ENCODE data around the gene LRRC32.

LRRC32 gene, protein sequence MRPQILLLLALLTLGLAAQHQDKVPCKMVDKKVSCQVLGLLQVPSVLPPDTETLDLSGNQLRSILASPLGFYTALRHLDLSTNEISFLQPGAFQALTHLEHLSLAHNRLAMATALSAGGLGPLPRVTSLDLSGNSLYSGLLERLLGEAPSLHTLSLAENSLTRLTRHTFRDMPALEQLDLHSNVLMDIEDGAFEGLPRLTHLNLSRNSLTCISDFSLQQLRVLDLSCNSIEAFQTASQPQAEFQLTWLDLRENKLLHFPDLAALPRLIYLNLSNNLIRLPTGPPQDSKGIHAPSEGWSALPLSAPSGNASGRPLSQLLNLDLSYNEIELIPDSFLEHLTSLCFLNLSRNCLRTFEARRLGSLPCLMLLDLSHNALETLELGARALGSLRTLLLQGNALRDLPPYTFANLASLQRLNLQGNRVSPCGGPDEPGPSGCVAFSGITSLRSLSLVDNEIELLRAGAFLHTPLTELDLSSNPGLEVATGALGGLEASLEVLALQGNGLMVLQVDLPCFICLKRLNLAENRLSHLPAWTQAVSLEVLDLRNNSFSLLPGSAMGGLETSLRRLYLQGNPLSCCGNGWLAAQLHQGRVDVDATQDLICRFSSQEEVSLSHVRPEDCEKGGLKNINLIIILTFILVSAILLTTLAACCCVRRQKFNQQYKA

DNA sequence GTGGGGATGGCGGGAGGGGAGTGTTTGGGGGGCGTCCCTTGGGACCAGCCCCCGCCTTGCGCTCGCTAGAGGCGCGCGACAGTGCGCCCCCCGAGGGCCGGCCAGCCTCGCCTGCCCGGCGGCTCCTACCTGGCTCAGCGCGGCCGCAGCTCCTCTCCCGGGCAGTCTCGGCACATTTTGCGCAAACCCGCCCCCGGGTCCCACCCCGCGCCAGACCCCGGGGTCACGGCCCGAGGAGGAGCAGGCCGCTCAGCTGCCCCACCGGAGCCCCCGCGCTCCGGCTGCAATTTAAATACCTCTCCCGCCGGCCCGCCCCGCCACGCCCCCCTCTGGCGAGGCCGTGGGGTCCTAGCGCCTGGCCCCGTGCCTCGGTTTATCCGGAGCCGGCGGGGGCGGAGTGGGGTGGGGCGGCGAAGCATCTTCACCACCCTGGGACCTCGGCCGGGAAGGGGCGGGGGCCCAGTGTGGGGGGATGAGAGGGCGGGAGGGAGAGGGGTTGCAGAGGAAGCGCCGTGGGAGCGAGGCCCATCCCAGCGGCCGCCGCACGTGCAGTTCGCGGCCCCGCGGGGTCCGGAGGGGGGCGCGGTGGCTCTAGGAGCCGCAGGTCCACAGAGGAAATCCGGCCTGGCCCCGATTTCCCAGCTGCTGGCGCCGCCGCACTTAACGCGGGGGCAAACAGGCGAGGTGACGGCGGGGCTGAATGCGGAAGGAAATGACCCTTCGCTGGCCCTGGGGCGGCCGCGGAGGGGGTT is at the start of gene LRRC32:
TSS of gene LRRC32 (minus strand) at position 263 of the 752 bp plus-strand sequence. CDS start 4,793 bp downstream, outside the sequence.
- Histone ChIP-seq H3K27me3 (ENCODE audit: control insufficient read depth, insufficient read depth, low read length) (peaks cover 28% of the 10 kb centered on the region), H3K4me1 (ENCODE audit: control insufficient read depth, insufficient read depth, low read length) (0 out of 2 replicates have a peak, but pooled peaks cover 2% of the 10 kb centered on the region), H3K4me3 (ENCODE audit: low read depth, low read length) (peak within 1 kb of the TSS; percentile 58), H3K36me3 (ENCODE audit: control insufficient read depth, insufficient read depth, low read length) (no peaks in the 10 kb centered on the region), H3K27ac (ENCODE audit: low read depth, low read length) (no peak within 1 kb of the TSS), H3K9me3 (ENCODE audit: control insufficient read depth, insufficient read depth, low read length) (no peaks in the 10 kb centered on the region), H3K9ac (ENCODE audit: low read depth, low read length) (no peak within 1 kb of the TSS)

DNA sequence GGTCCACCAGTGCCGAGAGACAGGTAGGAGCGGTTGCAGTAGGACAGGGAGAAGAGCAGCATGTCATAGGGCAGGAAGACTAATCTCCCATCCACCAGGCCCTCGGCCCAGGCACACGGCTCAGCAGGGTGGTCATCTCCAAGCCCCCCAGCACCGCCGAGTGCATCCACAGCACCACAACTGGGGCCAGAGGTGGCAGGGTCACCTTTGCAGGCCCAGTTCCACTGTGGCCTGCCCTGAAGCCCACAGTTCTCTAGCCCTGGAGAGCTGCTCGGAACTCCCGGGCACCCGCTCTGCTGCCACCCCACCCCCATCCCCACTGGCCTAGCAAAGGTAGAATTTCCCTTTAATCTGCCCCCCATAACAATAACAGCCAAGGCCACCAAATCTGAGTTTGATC is 49.1 kb upstream of the LRRC32 start:
- H3K27ac ChIP-seq (ENCODE audit: low read depth, low read length) = no peak overlapping the region
- H3K4me3 ChIP-seq (ENCODE audit: low read depth, low read length) = no peak overlapping the region
- no peaks in the 10 kb centered on the region for H3K4me1 ChIP-seq (ENCODE audit: control insufficient read depth, insufficient read depth, low read length)
- H3K9me3 ChIP-seq (ENCODE audit: control insufficient read depth, insufficient read depth, low read length) = no peaks in the 10 kb centered on the region
- H3K9ac ChIP-seq (ENCODE audit: low read depth, low read length) = no peak overlapping the region
- no peaks in the 10 kb centered on the region for H3K36me3 ChIP-seq (ENCODE audit: control insufficient read depth, insufficient read depth, low read length)
- H3K27me3 ChIP-seq (ENCODE audit: control insufficient read depth, insufficient read depth, low read length) = peaks cover 5% of the 10 kb centered on the region

DNA sequence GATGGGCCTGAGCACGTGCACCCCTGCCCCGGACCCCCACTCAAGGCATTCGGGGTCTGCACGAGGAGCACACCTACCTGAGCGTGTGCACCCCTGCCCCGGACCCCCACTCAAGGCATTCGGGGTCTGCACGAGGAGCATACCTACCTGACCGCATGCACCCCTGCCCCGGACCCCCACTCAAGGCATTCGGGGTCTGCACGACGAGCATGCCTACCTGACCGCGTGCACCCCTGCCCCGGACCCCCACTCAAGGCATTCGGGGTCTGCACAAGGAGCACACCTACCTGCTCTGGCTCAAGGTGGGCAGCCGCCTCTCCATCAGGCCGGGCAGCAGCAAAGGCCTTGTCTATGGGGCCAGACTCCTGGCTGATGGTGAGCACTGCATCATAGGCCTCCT is 48.7 kb upstream of the LRRC32 start:
- peaks cover 5% of the 10 kb centered on the region for H3K27me3 ChIP-seq (ENCODE audit: control insufficient read depth, insufficient read depth, low read length)

DNA sequence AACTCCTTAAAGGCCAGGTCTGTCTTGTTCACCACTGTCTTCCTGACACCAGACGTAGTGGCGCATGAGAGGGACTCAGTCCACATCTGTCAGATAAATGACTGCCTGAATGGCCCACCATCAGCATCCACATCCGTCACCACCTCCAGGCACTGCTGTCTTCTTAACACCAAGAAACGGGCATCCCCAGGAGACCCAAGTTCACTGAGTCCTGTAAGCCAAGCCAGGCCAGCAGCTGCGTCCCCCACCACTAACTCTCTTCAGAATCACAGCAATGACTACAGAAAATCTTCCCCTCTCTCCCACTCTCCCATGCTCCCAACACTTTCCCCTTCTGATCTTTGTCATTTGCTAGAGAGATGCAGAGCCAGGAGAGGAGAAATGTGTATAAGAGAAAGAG is 47.3 kb upstream of the LRRC32 start:
- Histone ChIP-seq H3K4me1 (ENCODE audit: control insufficient read depth, insufficient read depth, low read length) (no peaks in the 10 kb centered on the region), H3K9ac (ENCODE audit: low read depth, low read length) (no peak overlapping the region), H3K9me3 (ENCODE audit: control insufficient read depth, insufficient read depth, low read length) (no peaks in the 10 kb centered on the region), H3K4me3 (ENCODE audit: low read depth, low read length) (no peak overlapping the region), H3K27me3 (ENCODE audit: control insufficient read depth, insufficient read depth, low read length) (peaks cover 5% of the 10 kb centered on the region), H3K27ac (ENCODE audit: low read depth, low read length) (no peak overlapping the region), H3K36me3 (ENCODE audit: control insufficient read depth, insufficient read depth, low read length) (no peaks in the 10 kb centered on the region)

More for the DNA sequence above, 48.7 kb upstream of the LRRC32 start:
- H3K9ac ChIP-seq (ENCODE audit: low read depth, low read length) = no peak overlapping the region
- no peaks in the 10 kb centered on the region for H3K9me3 ChIP-seq (ENCODE audit: control insufficient read depth, insufficient read depth, low read length)
- no peaks in the 10 kb centered on the region for H3K36me3 ChIP-seq (ENCODE audit: control insufficient read depth, insufficient read depth, low read length)
- H3K4me3 ChIP-seq (ENCODE audit: low read depth, low read length) = no peak overlapping the region
- H3K4me1 ChIP-seq (ENCODE audit: control insufficient read depth, insufficient read depth, low read length) = no peaks in the 10 kb centered on the region
- H3K27ac ChIP-seq (ENCODE audit: low read depth, low read length) = no peak overlapping the region

DNA sequence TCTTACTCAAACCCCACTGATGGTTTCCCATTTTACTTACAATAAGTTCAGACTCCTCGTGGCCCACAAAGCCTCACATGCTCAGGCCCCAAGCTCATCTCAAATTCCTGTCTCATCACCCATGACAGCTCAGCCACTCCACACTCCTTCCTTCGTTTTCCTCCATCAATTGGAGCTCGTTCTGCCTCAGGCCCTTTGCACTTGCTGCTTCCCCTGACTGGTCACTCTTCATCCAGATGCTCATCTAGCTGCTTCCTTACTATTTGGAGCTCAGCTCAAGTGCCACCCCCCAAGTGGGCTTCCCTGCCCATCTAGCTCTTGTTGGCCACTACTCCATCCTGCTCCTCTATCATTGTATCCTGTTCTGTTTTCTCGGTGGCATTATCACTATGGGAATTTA is 46.8 kb upstream of the LRRC32 start:
- no peaks in the 10 kb centered on the region for H3K4me1 ChIP-seq (ENCODE audit: control insufficient read depth, insufficient read depth, low read length)
- H3K27me3 ChIP-seq (ENCODE audit: control insufficient read depth, insufficient read depth, low read length) = peaks cover 3% of the 10 kb centered on the region; the same call in 1 of the 2 replicates
- no peak overlapping the region for H3K27ac ChIP-seq (ENCODE audit: low read depth, low read length)
- no peaks in the 10 kb centered on the region for H3K9me3 ChIP-seq (ENCODE audit: control insufficient read depth, insufficient read depth, low read length)
- H3K9ac ChIP-seq (ENCODE audit: low read depth, low read length) = no peak overlapping the region
- no peaks in the 10 kb centered on the region for H3K36me3 ChIP-seq (ENCODE audit: control insufficient read depth, insufficient read depth, low read length)
- H3K4me3 ChIP-seq (ENCODE audit: low read depth, low read length) = no peak overlapping the region

DNA sequence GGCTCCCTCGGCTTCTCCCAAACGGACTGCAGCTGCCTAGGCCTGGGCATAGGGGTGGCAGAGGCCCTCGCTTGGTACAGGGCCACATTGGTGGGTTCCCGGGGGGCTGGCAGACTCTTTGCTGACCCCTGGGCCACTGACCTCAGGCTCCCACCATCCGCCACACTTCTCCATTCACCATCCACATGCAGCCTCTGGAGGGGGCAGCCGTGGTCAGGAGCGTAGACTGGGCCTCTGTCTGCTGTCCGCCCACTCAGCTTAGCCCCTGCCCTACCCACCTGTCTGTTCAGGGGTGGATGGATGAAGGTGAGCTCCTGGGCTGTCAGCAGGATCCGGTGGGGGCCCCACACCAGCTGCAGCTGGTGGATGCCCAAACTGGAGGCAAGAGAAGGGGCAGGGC is 45.7 kb upstream of the LRRC32 start:
- no peaks in the 10 kb centered on the region for H3K27me3 ChIP-seq (ENCODE audit: control insufficient read depth, insufficient read depth, low read length)
- H3K9me3 ChIP-seq (ENCODE audit: control insufficient read depth, insufficient read depth, low read length) = no peaks in the 10 kb centered on the region
- no peak overlapping the region for H3K4me3 ChIP-seq (ENCODE audit: low read depth, low read length)
- H3K36me3 ChIP-seq (ENCODE audit: control insufficient read depth, insufficient read depth, low read length) = no peaks in the 10 kb centered on the region
- H3K9ac ChIP-seq (ENCODE audit: low read depth, low read length) = no peak overlapping the region
- H3K27ac ChIP-seq (ENCODE audit: low read depth, low read length) = no peak overlapping the region
- H3K4me1 ChIP-seq (ENCODE audit: control insufficient read depth, insufficient read depth, low read length) = no peaks in the 10 kb centered on the region

DNA sequence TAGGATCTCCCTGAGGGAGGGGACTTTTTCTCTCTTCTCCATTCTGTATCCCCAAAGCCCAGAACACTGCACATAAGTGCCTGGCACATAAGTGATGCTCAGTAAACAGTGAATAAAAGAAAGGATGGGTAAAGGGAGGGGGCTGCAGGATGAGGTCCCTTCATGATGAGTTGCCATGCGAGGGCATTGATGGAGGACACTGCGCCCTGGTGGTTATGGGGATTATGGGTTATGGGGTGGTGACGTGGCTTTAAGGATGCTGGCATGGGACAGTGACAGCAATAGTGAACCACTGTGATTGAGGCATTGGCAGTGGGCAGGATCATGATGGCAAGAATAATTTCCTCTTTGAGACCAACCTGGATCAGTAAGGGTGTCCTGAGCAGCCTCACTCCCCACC is 43.9 kb upstream of the LRRC32 start:
- Histone ChIP-seq H3K9me3 (ENCODE audit: control insufficient read depth, insufficient read depth, low read length) (no peaks in the 10 kb centered on the region), H3K27me3 (ENCODE audit: control insufficient read depth, insufficient read depth, low read length) (no peaks in the 10 kb centered on the region), H3K9ac (ENCODE audit: low read depth, low read length) (no peak overlapping the region), H3K4me3 (ENCODE audit: low read depth, low read length) (no peak overlapping the region), H3K4me1 (ENCODE audit: control insufficient read depth, insufficient read depth, low read length) (no peaks in the 10 kb centered on the region), H3K36me3 (ENCODE audit: control insufficient read depth, insufficient read depth, low read length) (no peaks in the 10 kb centered on the region), H3K27ac (ENCODE audit: low read depth, low read length) (no peak overlapping the region)

DNA sequence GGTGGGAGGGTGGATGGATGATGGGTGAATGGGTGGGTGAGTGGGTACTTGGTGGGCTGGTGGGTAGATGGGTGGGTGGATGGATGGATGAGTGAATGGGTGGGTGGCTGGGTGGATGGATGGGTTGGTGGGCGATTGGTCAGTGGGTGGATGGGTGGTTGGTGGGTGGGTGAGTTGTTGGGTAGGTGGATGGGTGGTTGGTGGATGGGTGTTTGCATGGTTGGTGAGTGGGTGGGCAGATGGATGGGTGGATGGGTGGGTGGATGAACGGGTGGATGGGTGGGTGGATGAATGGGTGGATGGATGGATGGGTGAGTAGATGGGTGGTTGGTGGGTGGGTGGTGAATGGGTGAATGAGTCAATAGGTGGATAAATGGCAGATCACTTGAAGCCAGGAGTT is 43.0 kb upstream of the LRRC32 start:
- Histone ChIP-seq H3K27ac (ENCODE audit: low read depth, low read length) (no peak overlapping the region), H3K9me3 (ENCODE audit: control insufficient read depth, insufficient read depth, low read length) (no peaks in the 10 kb centered on the region), H3K27me3 (ENCODE audit: control insufficient read depth, insufficient read depth, low read length) (no peaks in the 10 kb centered on the region), H3K9ac (ENCODE audit: low read depth, low read length) (no peak overlapping the region), H3K4me3 (ENCODE audit: low read depth, low read length) (no peak overlapping the region), H3K36me3 (ENCODE audit: control insufficient read depth, insufficient read depth, low read length) (no peaks in the 10 kb centered on the region), H3K4me1 (ENCODE audit: control insufficient read depth, insufficient read depth, low read length) (no peaks in the 10 kb centered on the region)

DNA sequence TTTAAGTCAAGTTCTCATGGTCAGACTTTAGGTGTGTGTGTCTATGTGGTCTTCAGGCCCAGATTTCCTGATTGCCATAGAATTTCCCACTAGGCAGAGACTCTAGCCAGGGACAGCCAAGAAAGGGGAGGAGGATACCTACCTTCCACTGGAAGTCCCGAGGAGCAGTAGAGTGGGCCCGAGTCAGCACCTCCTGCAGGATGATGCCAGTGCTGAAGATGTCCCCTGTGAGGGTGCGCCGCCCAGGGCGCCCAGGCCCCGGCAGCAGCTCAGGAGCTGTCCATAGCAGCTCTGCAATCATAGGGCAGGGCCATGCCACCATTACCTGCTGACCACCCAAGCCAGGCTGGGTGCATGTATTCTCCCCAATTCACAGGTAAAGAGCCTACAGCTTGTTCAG is 41.6 kb upstream of the LRRC32 start:
- no peak overlapping the region for H3K9ac ChIP-seq (ENCODE audit: low read depth, low read length)

DNA sequence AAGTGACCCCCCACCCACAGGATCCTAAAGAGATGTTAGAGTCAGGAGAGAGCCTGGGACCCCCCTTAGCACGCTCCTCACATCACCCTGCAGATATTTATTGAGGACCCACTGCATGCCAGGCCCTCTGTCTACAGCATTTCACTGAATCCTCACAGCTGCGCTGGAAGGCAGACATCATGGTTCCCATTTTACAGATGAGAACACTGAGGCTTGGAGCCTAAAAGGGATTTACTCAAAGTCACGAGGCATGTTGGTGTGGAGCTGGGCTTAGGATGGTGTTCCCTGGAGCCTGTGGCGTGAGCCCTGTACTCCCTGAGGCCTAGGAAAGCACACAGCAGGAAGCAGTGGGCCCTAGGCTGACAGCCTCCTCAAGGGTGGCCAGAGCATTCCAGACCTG is 39.2 kb upstream of the LRRC32 start:
- H3K36me3 ChIP-seq (ENCODE audit: control insufficient read depth, insufficient read depth, low read length) = no peaks in the 10 kb centered on the region
- H3K9ac ChIP-seq (ENCODE audit: low read depth, low read length) = no peak overlapping the region
- no peak overlapping the region for H3K27ac ChIP-seq (ENCODE audit: low read depth, low read length)
- H3K4me3 ChIP-seq (ENCODE audit: low read depth, low read length) = no peak overlapping the region
- H3K27me3 ChIP-seq (ENCODE audit: control insufficient read depth, insufficient read depth, low read length) = no peaks in the 10 kb centered on the region
- no peaks in the 10 kb centered on the region for H3K9me3 ChIP-seq (ENCODE audit: control insufficient read depth, insufficient read depth, low read length)
- H3K4me1 ChIP-seq (ENCODE audit: control insufficient read depth, insufficient read depth, low read length) = peaks cover 3% of the 10 kb centered on the region; the same call in 1 of the 2 replicates

More for the DNA sequence above, 41.6 kb upstream of the LRRC32 start:
- Histone ChIP-seq H3K27ac (ENCODE audit: low read depth, low read length) (no peak overlapping the region), H3K36me3 (ENCODE audit: control insufficient read depth, insufficient read depth, low read length) (no peaks in the 10 kb centered on the region), H3K4me1 (ENCODE audit: control insufficient read depth, insufficient read depth, low read length) (no peaks in the 10 kb centered on the region), H3K4me3 (ENCODE audit: low read depth, low read length) (no peak overlapping the region), H3K27me3 (ENCODE audit: control insufficient read depth, insufficient read depth, low read length) (no peaks in the 10 kb centered on the region), H3K9me3 (ENCODE audit: control insufficient read depth, insufficient read depth, low read length) (no peaks in the 10 kb centered on the region)

Measured in HUES48 (cell line).